GM23338 (cell line): Measurements from ENCODE around the gene ZSCAN18. TPM values are rescaled to one million over a fixed set of nuclear protein-coding genes. Genes with fewer than 3 reads are reported as not detected.

Experiments
- ATAC-seq: fragments of 200-7000 bp; cut with Tn5 transposase; 3 replicates; pipeline ENCODE4 v1.9.1; 2020
- DNase-seq: peaks from one replicate; pipeline ENCODE4 v3.0.0-alpha.2; 2015; ENCODE audit warnings: low spot score
- H2AFZ ChIP-seq: fragments of 200-600 bp; sonication (generic); 2 replicates; pipeline ENCODE4 v1.8.0; 2016; ENCODE audit warnings: antibody characterized with exemption, mild to moderate bottlenecking, moderate library complexity
- H3F3A ChIP-seq: fragments of 200-600 bp; sonication (generic); replicated peaks from 2 replicates; pipeline ENCODE4 v1.8.0; 2017; ENCODE audit warnings: antibody characterized with exemption, mixed run types, low read depth
- H3K27ac ChIP-seq: fragments of 200-600 bp; sonication (generic); 2 replicates; pipeline ENCODE4 v1.6.1; 2016; ENCODE audit warnings: low read depth
- H3K27me3 ChIP-seq: fragments of 200-600 bp; sonication (generic); 2 replicates; pipeline ENCODE4 v1.8.0; 2016; ENCODE audit warnings: mild to moderate bottlenecking, mixed run types, moderate library complexity; ENCODE audit not compliant: insufficient read depth
- H3K36me3 ChIP-seq: fragments of 200-600 bp; sonication (generic); 2 replicates; pipeline ENCODE4 v1.8.0; 2016; ENCODE audit warnings: mild to moderate bottlenecking; ENCODE audit not compliant: insufficient read depth
- H3K4me1 ChIP-seq: fragments of 200-600 bp; sonication (generic); 2 replicates; pipeline ENCODE4 v1.8.0; 2016; ENCODE audit warnings: mild to moderate bottlenecking, moderate library complexity; ENCODE audit not compliant: insufficient read depth
- H3K4me2 ChIP-seq: fragments of 200-600 bp; sonication (generic); 2 replicates; pipeline ENCODE4 v1.7.1; 2017; ENCODE audit warnings: mixed run types
- H3K4me3 ChIP-seq: fragments of 200-600 bp; sonication (generic); 2 replicates; pipeline ENCODE4 v1.6.1; 2016; ENCODE audit warnings: mixed run types
- H3K79me2 ChIP-seq: fragments of 200-600 bp; sonication (generic); replicated peaks from 2 replicates; pipeline ENCODE4 v1.8.0; 2017; ENCODE audit warnings: mild to moderate bottlenecking; ENCODE audit not compliant: insufficient read depth
- H3K9me2 ChIP-seq: fragments of 200-600 bp; sonication (generic); 2 replicates; pipeline ENCODE4 v1.8.0; 2017; ENCODE audit not compliant: insufficient read depth
- H4K20me1 ChIP-seq: fragments of 200-600 bp; sonication (generic); replicated peaks from 2 replicates; pipeline ENCODE4 v1.8.0; 2017; ENCODE audit warnings: mild to moderate bottlenecking; ENCODE audit not compliant: insufficient read depth
- H3K27ac Mint-ChIP-seq: 2 replicates; pipeline ENCODE4 v1.8.0; 2020; ENCODE audit warnings: inconsistent platforms, mild to moderate bottlenecking, moderate library complexity, mixed read lengths
- H3K27me3 Mint-ChIP-seq: 3 replicates; pipeline ENCODE4 v1.8.0; 2022; ENCODE audit warnings: low read depth, mild to moderate bottlenecking, moderate library complexity, mixed read lengths, inconsistent platforms; ENCODE audit not compliant: insufficient read depth, poor library complexity
- H3K36me3 Mint-ChIP-seq: 3 replicates; pipeline ENCODE4 v1.8.0; 2021; ENCODE audit warnings: low read depth, mild to moderate bottlenecking, inconsistent platforms, moderate library complexity, mixed read lengths
- H3K4me1 Mint-ChIP-seq: 3 replicates; pipeline ENCODE4 v1.8.0; 2020; ENCODE audit warnings: mild to moderate bottlenecking, inconsistent platforms, mixed read lengths
- H3K4me3 Mint-ChIP-seq: 3 replicates; pipeline ENCODE4 v1.8.0; 2021; ENCODE audit warnings: moderate library complexity, mild to moderate bottlenecking, inconsistent platforms, mixed read lengths
- H3K9me3 Mint-ChIP-seq: 3 replicates; pipeline ENCODE4 v1.8.0; 2020; ENCODE audit warnings: moderate library complexity, mild to moderate bottlenecking, inconsistent platforms, mixed read lengths
- CREB1 ChIP-seq: fragments of 250-450 bp; sonication (Bioruptor Pico); IDR thresholded peaks from 2 replicates; pipeline ENCODE4 v1.5.0; 2020; ENCODE audit warnings: low read depth, mild to moderate bottlenecking, moderate library complexity
- EZH2 ChIP-seq: fragments of 200-600 bp; sonication (generic); IDR thresholded peaks from one replicate; pipeline ENCODE4 v1.8.0; 2017; ENCODE audit warnings: antibody characterized with exemption, mild to moderate bottlenecking, low read depth; ENCODE audit not compliant: unreplicated experiment
- EZH2phosphoT487 ChIP-seq: fragments of 200-600 bp; sonication (generic); IDR thresholded peaks from one replicate; pipeline ENCODE4 v1.8.1; 2018; ENCODE audit warnings: antibody characterized with exemption; ENCODE audit not compliant: unreplicated experiment
- JUNB ChIP-seq: IDR thresholded peaks from one replicate; pipeline ENCODE4 v1.6.1; 2016; ENCODE audit warnings: antibody characterized with exemption; ENCODE audit not compliant: unreplicated experiment
- NANOG ChIP-seq: IDR thresholded peaks from 2 replicates; pipeline ENCODE4 v1.6.1; 2016; ENCODE audit warnings: antibody characterized with exemption, borderline replicate concordance
- POLR2AphosphoS5 ChIP-seq: IDR thresholded peaks from 2 replicates; pipeline ENCODE4 v1.6.1; 2016; ENCODE audit warnings: antibody characterized with exemption, low read depth
- STAT1 ChIP-seq: IDR thresholded peaks from one replicate; pipeline ENCODE4 v1.6.1; 2016; ENCODE audit warnings: antibody characterized with exemption; ENCODE audit not compliant: unreplicated experiment
- ZNF114 ChIP-seq: fragments of 250-450 bp; sonication (Bioruptor Pico); IDR thresholded peaks from 2 replicates; pipeline ENCODE4 v1.5.0; 2020; ENCODE audit warnings: mild to moderate bottlenecking, moderate library complexity
- ZNF331 ChIP-seq: fragments of 250-450 bp; sonication (Bioruptor Pico); IDR thresholded peaks from 2 replicates; pipeline ENCODE4 v1.5.0; 2020; ENCODE audit warnings: low read depth, mild to moderate bottlenecking, moderate library complexity
- polyA plus RNA-seq: library from polyadenylated mRNA; unstranded; fragments of >200 nt; fragmentation: Nextera tagmentation; extraction: Ambion mirVana; gene quantifications from 2 replicates; pipeline ENCODE4 v1.2.1, GENCODE V29; 2016
- total RNA-seq: library from RNA; depleted of rRNA; stranded (reverse); fragments of >200 nt; shearing (Covaris generic); gene quantifications from 2 replicates; pipeline ENCODE4 v1.2.3, GENCODE V29; 2014
- TF ChIP-seq, protein P1 (sequence below): IDR thresholded peaks from one replicate; pipeline ENCODE4 v1.6.1; 2018; ENCODE audit warnings: antibody characterized with exemption; ENCODE audit not compliant: unreplicated experiment
- TF ChIP-seq, protein P2 (sequence below): fragments of 250-450 bp; sonication (Bioruptor Pico); IDR thresholded peaks from 2 replicates; pipeline ENCODE4 v1.5.0; 2020; ENCODE audit warnings: mild to moderate bottlenecking, moderate library complexity
- TF ChIP-seq, protein P3 (sequence below): IDR thresholded peaks from 2 replicates; pipeline ENCODE4 v1.6.1; 2016; ENCODE audit warnings: antibody characterized with exemption
- TF ChIP-seq, protein P4 (sequence below), 2 experiments: fragments of 200-600 bp in 1 of 2; sonication (generic) in 1 of 2; conservative IDR thresholded peaks; 2 replicates each; pipeline versions ENCODE4 v1.5.1 to v1.6.1; 2016 to 2017; ENCODE audit warnings: antibody characterized with exemption in 2 of 2, low read depth in 2 of 2, mild to moderate bottlenecking in 2 of 2, moderate library complexity in 1 of 2

ZSCAN18 gene
- total and polyA plus RNA-seq, 2 experiments from 2014 or later, result 25.1 to 75.0 TPM

DNA sequence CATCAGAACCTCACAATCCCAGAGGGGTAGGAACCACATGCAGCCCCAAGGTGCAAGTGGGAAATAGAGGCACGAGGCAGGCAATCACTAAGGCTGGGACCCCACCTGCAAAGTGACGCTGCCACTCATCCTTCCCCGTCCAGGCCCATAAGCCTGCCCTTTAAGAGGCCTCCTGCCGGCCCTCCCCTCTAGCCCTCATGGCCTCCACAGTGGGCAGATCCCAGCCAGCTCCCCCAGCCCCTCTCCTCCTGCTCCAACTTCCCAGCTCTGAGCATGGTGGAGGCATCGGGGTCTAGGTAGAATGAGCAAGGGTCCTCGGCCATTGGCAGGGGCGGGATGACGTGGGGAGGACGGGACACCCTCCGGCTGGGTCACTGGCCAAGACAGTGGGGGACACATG is 2.7 kb downstream of the ZSCAN18 start:
- DNase-seq (no peak), ATAC-seq (no peak)
- Mint-ChIP-seq H3K36me3 (peaks cover 26% of the 10 kb centered on the region), H3K27ac (no peak overlapping the region), H3K4me1 (peaks cover 16% of the 10 kb centered on the region), H3K4me3 (no peak overlapping the region), H3K27me3 (peaks cover 12% of the 10 kb centered on the region), H3K9me3 (peaks cover 23% of the 10 kb centered on the region; the same call in 2 of the 3 replicates)
- no peaks in the 10 kb centered on the region for H4K20me1 ChIP-seq
- H3K79me2 ChIP-seq, result peaks cover 16% of the 10 kb centered on the region
- no peaks in the 10 kb centered on the region for H3K9me2 ChIP-seq
- no peak overlapping the region for H3K27ac ChIP-seq
- H3K4me3 ChIP-seq, result no peak overlapping the region
- no peak overlapping the region for H3K4me2 ChIP-seq
- TF ChIP-seq NANOG (no peak), EZH2phosphoT487 (no peak), JUNB (no peak), ZNF331 (CRISPR knock-in tag) (no peak), POLR2AphosphoS5 (no peak), CREB1 (no peak), ZNF114 (CRISPR knock-in tag) (no peak), EZH2 (no peak), STAT1 (no peak)
- TF ChIP-seq, protein P1, sequence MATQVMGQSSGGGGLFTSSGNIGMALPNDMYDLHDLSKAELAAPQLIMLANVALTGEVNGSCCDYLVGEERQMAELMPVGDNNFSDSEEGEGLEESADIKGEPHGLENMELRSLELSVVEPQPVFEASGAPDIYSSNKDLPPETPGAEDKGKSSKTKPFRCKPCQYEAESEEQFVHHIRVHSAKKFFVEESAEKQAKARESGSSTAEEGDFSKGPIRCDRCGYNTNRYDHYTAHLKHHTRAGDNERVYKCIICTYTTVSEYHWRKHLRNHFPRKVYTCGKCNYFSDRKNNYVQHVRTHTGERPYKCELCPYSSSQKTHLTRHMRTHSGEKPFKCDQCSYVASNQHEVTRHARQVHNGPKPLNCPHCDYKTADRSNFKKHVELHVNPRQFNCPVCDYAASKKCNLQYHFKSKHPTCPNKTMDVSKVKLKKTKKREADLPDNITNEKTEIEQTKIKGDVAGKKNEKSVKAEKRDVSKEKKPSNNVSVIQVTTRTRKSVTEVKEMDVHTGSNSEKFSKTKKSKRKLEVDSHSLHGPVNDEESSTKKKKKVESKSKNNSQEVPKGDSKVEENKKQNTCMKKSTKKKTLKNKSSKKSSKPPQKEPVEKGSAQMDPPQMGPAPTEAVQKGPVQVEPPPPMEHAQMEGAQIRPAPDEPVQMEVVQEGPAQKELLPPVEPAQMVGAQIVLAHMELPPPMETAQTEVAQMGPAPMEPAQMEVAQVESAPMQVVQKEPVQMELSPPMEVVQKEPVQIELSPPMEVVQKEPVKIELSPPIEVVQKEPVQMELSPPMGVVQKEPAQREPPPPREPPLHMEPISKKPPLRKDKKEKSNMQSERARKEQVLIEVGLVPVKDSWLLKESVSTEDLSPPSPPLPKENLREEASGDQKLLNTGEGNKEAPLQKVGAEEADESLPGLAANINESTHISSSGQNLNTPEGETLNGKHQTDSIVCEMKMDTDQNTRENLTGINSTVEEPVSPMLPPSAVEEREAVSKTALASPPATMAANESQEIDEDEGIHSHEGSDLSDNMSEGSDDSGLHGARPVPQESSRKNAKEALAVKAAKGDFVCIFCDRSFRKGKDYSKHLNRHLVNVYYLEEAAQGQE, result no peak
- TF ChIP-seq, protein P2, sequence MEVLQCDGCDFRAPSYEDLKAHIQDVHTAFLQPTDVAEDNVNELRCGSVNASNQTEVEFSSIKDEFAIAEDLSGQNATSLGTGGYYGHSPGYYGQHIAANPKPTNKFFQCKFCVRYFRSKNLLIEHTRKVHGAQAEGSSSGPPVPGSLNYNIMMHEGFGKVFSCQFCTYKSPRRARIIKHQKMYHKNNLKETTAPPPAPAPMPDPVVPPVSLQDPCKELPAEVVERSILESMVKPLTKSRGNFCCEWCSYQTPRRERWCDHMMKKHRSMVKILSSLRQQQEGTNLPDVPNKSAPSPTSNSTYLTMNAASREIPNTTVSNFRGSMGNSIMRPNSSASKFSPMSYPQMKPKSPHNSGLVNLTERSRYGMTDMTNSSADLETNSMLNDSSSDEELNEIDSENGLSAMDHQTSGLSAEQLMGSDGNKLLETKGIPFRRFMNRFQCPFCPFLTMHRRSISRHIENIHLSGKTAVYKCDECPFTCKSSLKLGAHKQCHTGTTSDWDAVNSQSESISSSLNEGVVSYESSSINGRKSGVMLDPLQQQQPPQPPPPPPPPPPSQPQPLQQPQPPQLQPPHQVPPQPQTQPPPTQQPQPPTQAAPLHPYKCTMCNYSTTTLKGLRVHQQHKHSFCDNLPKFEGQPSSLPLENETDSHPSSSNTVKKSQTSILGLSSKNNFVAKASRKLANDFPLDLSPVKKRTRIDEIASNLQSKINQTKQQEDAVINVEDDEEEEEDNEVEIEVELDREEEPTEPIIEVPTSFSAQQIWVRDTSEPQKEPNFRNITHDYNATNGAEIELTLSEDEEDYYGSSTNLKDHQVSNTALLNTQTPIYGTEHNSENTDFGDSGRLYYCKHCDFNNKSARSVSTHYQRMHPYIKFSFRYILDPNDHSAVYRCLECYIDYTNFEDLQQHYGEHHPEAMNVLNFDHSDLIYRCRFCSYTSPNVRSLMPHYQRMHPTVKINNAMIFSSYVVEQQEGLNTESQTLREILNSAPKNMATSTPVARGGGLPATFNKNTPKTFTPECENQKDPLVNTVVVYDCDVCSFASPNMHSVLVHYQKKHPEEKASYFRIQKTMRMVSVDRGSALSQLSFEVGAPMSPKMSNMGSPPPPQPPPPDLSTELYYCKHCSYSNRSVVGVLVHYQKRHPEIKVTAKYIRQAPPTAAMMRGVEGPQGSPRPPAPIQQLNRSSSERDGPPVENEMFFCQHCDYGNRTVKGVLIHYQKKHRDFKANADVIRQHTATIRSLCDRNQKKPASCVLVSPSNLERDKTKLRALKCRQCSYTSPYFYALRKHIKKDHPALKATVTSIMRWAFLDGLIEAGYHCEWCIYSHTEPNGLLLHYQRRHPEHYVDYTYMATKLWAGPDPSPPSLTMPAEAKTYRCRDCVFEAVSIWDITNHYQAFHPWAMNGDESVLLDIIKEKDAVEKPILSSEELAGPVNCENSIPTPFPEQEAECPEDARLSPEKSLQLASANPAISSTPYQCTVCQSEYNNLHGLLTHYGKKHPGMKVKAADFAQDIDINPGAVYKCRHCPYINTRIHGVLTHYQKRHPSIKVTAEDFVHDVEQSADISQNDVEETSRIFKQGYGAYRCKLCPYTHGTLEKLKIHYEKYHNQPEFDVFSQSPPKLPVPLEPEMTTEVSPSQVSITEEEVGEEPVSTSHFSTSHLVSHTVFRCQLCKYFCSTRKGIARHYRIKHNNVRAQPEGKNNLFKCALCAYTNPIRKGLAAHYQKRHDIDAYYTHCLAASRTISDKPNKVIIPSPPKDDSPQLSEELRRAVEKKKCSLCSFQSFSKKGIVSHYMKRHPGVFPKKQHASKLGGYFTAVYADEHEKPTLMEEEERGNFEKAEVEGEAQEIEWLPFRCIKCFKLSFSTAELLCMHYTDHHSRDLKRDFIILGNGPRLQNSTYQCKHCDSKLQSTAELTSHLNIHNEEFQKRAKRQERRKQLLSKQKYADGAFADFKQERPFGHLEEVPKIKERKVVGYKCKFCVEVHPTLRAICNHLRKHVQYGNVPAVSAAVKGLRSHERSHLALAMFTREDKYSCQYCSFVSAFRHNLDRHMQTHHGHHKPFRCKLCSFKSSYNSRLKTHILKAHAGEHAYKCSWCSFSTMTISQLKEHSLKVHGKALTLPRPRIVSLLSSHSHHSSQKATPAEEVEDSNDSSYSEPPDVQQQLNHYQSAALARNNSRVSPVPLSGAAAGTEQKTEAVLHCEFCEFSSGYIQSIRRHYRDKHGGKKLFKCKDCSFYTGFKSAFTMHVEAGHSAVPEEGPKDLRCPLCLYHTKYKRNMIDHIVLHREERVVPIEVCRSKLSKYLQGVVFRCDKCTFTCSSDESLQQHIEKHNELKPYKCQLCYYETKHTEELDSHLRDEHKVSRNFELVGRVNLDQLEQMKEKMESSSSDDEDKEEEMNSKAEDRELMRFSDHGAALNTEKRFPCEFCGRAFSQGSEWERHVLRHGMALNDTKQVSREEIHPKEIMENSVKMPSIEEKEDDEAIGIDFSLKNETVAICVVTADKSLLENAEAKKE (CRISPR knock-in tag), result no peak
- TF ChIP-seq, protein P3, sequence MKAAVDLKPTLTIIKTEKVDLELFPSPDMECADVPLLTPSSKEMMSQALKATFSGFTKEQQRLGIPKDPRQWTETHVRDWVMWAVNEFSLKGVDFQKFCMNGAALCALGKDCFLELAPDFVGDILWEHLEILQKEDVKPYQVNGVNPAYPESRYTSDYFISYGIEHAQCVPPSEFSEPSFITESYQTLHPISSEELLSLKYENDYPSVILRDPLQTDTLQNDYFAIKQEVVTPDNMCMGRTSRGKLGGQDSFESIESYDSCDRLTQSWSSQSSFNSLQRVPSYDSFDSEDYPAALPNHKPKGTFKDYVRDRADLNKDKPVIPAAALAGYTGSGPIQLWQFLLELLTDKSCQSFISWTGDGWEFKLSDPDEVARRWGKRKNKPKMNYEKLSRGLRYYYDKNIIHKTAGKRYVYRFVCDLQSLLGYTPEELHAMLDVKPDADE, result no peak
- TF ChIP-seq, protein P4, sequence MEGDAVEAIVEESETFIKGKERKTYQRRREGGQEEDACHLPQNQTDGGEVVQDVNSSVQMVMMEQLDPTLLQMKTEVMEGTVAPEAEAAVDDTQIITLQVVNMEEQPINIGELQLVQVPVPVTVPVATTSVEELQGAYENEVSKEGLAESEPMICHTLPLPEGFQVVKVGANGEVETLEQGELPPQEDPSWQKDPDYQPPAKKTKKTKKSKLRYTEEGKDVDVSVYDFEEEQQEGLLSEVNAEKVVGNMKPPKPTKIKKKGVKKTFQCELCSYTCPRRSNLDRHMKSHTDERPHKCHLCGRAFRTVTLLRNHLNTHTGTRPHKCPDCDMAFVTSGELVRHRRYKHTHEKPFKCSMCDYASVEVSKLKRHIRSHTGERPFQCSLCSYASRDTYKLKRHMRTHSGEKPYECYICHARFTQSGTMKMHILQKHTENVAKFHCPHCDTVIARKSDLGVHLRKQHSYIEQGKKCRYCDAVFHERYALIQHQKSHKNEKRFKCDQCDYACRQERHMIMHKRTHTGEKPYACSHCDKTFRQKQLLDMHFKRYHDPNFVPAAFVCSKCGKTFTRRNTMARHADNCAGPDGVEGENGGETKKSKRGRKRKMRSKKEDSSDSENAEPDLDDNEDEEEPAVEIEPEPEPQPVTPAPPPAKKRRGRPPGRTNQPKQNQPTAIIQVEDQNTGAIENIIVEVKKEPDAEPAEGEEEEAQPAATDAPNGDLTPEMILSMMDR (conservative IDR thresholded peaks at IDR 0.05; ENCODE audit: low read depth in 2 of 2), result no peak
- H2AFZ ChIP-seq, result no peak overlapping the region
- H3K27me3 ChIP-seq, result no peaks in the 10 kb centered on the region
- H3K36me3 ChIP-seq, result no peaks in the 10 kb centered on the region
- peaks cover 7% of the 10 kb centered on the region for H3K4me1 ChIP-seq
- no peaks in the 10 kb centered on the region for H3F3A ChIP-seq
